ENCODE measurements around the gene TP53INP2. TPM values are rescaled to one million over a fixed set of nuclear protein-coding genes. Genes with fewer than 3 reads are reported as not detected.

The TP53INP2 gene, protein sequence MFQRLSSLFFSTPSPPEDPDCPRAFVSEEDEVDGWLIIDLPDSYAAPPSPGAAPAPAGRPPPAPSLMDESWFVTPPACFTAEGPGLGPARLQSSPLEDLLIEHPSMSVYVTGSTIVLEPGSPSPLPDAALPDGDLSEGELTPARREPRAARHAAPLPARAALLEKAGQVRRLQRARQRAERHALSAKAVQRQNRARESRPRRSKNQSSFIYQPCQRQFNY
- 1.1 and 1.3 TPM in 2 replicates for total RNA-seq (2012; rRNA removed)
- polyA plus RNA-seq (2012; rRNA removed), result 6.8 and 7.4 TPM in 2 replicates
- polyA plus RNA-seq (2012; cell fraction: cytosol; rRNA removed), result 4.7 and 5.8 TPM in 2 replicates
- polyA plus RNA-seq (2012; cell fraction: nucleus; rRNA removed; ENCODE audit: low replicate concordance), result 19.6 and 42.6 TPM in 2 replicates
- percentile 78 among the genes with signal in this experiment for Bru-seq, nascent RNA
- percentile 93 among the genes with signal in this experiment for BruChase-seq, experiment 1, labeled RNA remaining after a 6-hour chase
- percentile 90 among the genes with signal in this experiment for BruChase-seq, experiment 2, labeled RNA remaining after a 2-hour chase
- long read RNA-seq, partial matches to known transcripts, result 32 of 32 reads
- long read RNA-seq, other reads (novel, unspliced or antisense), result 0 of 32 reads

DNA sequence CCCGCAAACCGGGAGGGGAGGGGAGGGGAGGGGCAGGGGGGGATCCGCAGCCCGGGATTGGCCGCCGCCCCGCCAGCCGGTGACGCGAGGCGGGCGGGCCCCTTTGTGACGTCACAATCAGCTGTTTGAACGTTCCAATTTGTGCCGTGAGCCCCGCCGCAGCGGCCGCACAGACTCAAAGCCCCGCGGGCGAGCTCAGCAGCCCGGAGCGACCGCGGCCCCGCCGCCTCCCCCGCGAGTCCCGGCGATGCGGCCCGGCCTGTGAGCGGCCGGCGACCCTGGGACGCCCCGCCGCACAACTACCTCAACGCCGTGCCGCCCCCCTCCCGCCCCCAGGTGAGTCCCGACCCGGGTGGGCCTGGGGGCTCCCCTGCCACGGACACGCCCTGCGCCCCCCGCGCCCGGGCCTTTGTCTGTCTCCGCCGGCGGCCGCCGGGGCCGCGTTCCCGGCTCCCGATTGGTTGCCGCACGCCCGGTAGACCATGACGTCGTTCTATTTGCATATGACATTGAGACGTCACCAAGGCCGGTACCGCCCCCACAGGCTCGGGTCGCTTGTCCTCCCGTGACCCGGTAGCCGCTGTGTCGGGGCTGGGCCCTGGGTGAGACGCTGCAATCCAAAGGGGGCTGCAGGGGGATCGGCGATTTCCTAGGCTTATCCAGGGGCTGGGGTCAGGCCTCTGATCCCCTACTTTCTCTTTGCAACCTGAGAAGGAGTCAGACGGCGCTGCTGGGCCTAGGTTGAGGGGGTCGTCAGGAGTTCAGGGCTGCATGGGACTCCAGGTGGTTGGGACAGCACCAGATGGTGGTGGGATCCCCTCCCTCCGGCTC lies at the start of gene TP53INP2:
TSS of gene TP53INP2 (plus strand) at position 168 of the 831 bp plus-strand sequence. CDS start 4,396 bp downstream, outside the sequence.
- H3K4me3 ChIP-seq (ENCODE audit: insufficient read depth, low read depth, low read length), result peak within 1 kb of the TSS; percentile 69
- H3K27me3 ChIP-seq (ENCODE audit: control insufficient read depth, insufficient read depth, low read length), result no peaks in the 10 kb centered on the region
- H4K5ac ChIP-seq (ENCODE audit: low read depth, low read length), result peak within 1 kb of the TSS; percentile 4
- in situ Hi-C loops (cut with MboI; ENCODE audit: low sequenced_read_pairs), result no loop called here
- H2BK5ac ChIP-seq (ENCODE audit: low read depth, low read length, poor library complexity, severe bottlenecking), result peak within 1 kb of the TSS; percentile 43
- H3K27ac ChIP-seq (ENCODE audit: insufficient read depth, low read length), result peak within 1 kb of the TSS; percentile 56
- H4K20me1 ChIP-seq (ENCODE audit: insufficient read depth, low read length), result 0 out of 2 replicates have a peak, but pooled peaks cover 3% of the 10 kb centered on the region
- peaks cover 0 to 33% of the 10 kb centered on the region in 2 experiments; a peak in 2 of 4 replicates for H3K79me1 ChIP-seq (ENCODE audit: low read depth in 1 of 2, low read length in 2 of 2)
- H3K9me3 ChIP-seq (ENCODE audit: control insufficient read depth, insufficient read depth, low read length), result no peaks in the 10 kb centered on the region
- peaks cover 9% of the 10 kb centered on the region; the same call in 1 of the 2 replicates for H3K9me1 ChIP-seq (ENCODE audit: insufficient read depth, low read length)
- H3K56ac ChIP-seq (ENCODE audit: extremely low read depth, insufficient read depth, low read length), result peak within 1 kb of the TSS; percentile 5; the same call in 1 of the 2 replicates
- H2BK15ac ChIP-seq (ENCODE audit: low read depth, low read length), result peak within 1 kb of the TSS; percentile 37; the same call in 1 of the 3 replicates
- dilution Hi-C loops (cut with HindIII; ENCODE audit: low sequenced_read_pairs, unreplicated experiment), result no loop called here
- H3K36me3 ChIP-seq (ENCODE audit: control insufficient read depth, insufficient read depth, low read length), result no peaks in the 10 kb centered on the region
- peak within 1 kb of the TSS; percentile 75 for H3K4ac ChIP-seq (ENCODE audit: low read depth, low read length)
- H2AK5ac ChIP-seq (ENCODE audit: low read depth, low read length), result peak within 1 kb of the TSS; percentile 72; the same call in 1 of the 2 replicates
- POLR2A ChIA-PET (ENCODE audit: unreplicated experiment), result interaction anchor here (0.6 to 1.1 kb wide), 4 partner anchors 10 to 104 kb away, joined by 3 to 6 read pairs (median 3); no protein-coding TSS in a partner anchor
- H3K4me2 ChIP-seq (ENCODE audit: low read depth, low read length), result peak within 1 kb of the TSS; percentile 86
- peak; percentile 76 for ATAC-seq (ENCODE audit: low read depth)
- peaks cover 8% of the 10 kb centered on the region for H3K4me1 ChIP-seq (ENCODE audit: control insufficient read depth, insufficient read depth, low read length)
- peak; percentile 85; the same call in 1 of the 2 replicates for TF ChIP-seq MAZ (IDR thresholded peaks at IDR 0.05; ENCODE audit: borderline replicate concordance, low read depth, low read length)
- TF ChIP-seq, protein P1, sequence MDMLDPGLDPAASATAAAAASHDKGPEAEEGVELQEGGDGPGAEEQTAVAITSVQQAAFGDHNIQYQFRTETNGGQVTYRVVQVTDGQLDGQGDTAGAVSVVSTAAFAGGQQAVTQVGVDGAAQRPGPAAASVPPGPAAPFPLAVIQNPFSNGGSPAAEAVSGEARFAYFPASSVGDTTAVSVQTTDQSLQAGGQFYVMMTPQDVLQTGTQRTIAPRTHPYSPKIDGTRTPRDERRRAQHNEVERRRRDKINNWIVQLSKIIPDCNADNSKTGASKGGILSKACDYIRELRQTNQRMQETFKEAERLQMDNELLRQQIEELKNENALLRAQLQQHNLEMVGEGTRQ (IDR thresholded peaks at IDR 0.05; ENCODE audit: low read depth, low read length), result peak; percentile 15
- TF ChIP-seq CHD1 (IDR thresholded peaks at IDR 0.05; ENCODE audit: low read depth, low read length), result 0 out of 2 replicates have a peak, but pooled peaks have one; percentile 71
- no peak for TF ChIP-seq NFE2L2 (IDR thresholded peaks at IDR 0.05; ENCODE audit: low read depth, low read length)
- peak; percentile 96 for TF ChIP-seq POLR2A (IDR thresholded peaks at IDR 0.05; ENCODE audit: low read depth, low read length)
- no peak for TF ChIP-seq RCOR1 (IDR thresholded peaks at IDR 0.05; ENCODE audit: insufficient replicate concordance, low read length)
- 0% methylated on average over 51 of the region's 82 CpGs; no CpG with 5 or more reads in 1 of the 2 experiments for WGBS, 2 experiments (ENCODE audit: extremely low coverage in 2 of 2, insufficient read length in 1 of 2)
- H2BK120ac ChIP-seq (ENCODE audit: low read depth, low read length), result peak within 1 kb of the TSS; percentile 23; the same call in 1 of the 2 replicates
- CTCF ChIA-PET, result no interaction called here
- H3K9ac ChIP-seq (ENCODE audit: low read depth, low read length), result peak within 1 kb of the TSS; percentile 72
- peak within 1 kb of the TSS; percentile 38 for H3K18ac ChIP-seq (ENCODE audit: low read depth, low read length)
- peak within 1 kb of the TSS; percentile 33 for H4K91ac ChIP-seq (ENCODE audit: insufficient read depth, low read depth, low read length)
- H2AK9ac ChIP-seq (replicated peaks; ENCODE audit: low read depth, low read length, poor library complexity), result peak within 1 kb of the TSS; percentile 89
- peak; percentile 91 for DNase-seq
- peak within 1 kb of the TSS; percentile 22 to 84; a peak in 3 of 4 replicates for H4K8ac ChIP-seq (ENCODE audit: low read depth in 2 of 2, low read length in 2 of 2)
- TSS peak; percentile 45 for BruUV-seq (replicated peaks)
- peak within 1 kb of the TSS; percentile 9; the same call in 1 of the 2 replicates for H2BK20ac ChIP-seq (ENCODE audit: low read depth, low read length)
- peak within 1 kb of the TSS; percentile 96 for H2AFZ ChIP-seq (replicated peaks; ENCODE audit: low read length, poor library complexity)
- intact Hi-C loops (cut with micrococcal nuclease), result loop anchor here (5.0 kb wide), 4 partner anchors 63 to 392 kb away; partner anchors contain the start of gene MAP1LC3A
- H3K14ac ChIP-seq (replicated peaks; ENCODE audit: low read depth, low read length), result peak within 1 kb of the TSS; percentile 85
- peak within 1 kb of the TSS; percentile 92 for H3K23ac ChIP-seq (ENCODE audit: low read depth, low read length)
